Tibial nerve (tissue), 4 donors: ENCODE data around the gene SIAH2. TPM values are rescaled to one million over a fixed set of nuclear protein-coding genes. Genes with fewer than 3 reads are reported as not detected.
A peak's percentile ranks its signal among the peaks of the same experiment; 100 is the strongest.

Experiments used
- DNase-seq, 2 donors: peaks; one replicate each; pipeline ENCODE4 v3.0.0-alpha.2; 2019; ENCODE audit warnings: low spot score in 2 of 2
- H3K27ac ChIP-seq, 4 donors: fragments of 200-600 bp; sonication (generic) in 3 of 4; one replicate each; pipeline ENCODE4 v1.5.1; 2017 to 2019; ENCODE audit warnings: mild to moderate bottlenecking in 1 of 4
- H3K27me3 ChIP-seq, 2 donors: fragments of 200-600 bp; sonication (generic) in 1 of 2; one replicate each; pipeline versions ENCODE4 v1.5.1 to v1.6.0; 2017 to 2019
- H3K36me3 ChIP-seq, 3 donors: fragments of 200-600 bp; sonication (generic); one replicate each; pipeline ENCODE4 v1.5.1; 2018 to 2019
- H3K4me1 ChIP-seq, 4 donors: fragments of 200-600 bp; sonication (generic) in 3 of 4; one replicate each; pipeline ENCODE4 v1.5.1; 2017 to 2019
- H3K4me3 ChIP-seq, 4 donors: fragments of 200-600 bp; sonication (generic) in 3 of 4; one replicate each; pipeline ENCODE4 v1.5.1; 2017 to 2019; ENCODE audit warnings: mild to moderate bottlenecking in 1 of 4, moderate library complexity in 1 of 4
- H3K9me3 ChIP-seq, 4 donors: fragments of 200-600 bp; sonication (generic) in 3 of 4; one replicate each; pipeline ENCODE4 v1.5.1; 2017 to 2019
- CTCF ChIP-seq, 5 experiments: fragments of 200-600 bp in 3 of 5; fragments of 450-650 bp in 2 of 5; sonication (generic) in 3 of 5; IDR thresholded peaks; one replicate each; pipeline ENCODE4 v1.5.1; 2016 to 2019; ENCODE audit warnings: antibody characterized with exemption in 5 of 5, mild to moderate bottlenecking in 3 of 5, moderate library complexity in 2 of 5
- EP300 ChIP-seq, 2 donors: sonication (generic); formaldehyde crosslinking; IDR thresholded peaks; one replicate each; pipeline ENCODE4 v1.6.1; 2017; ENCODE audit warnings: antibody characterized with exemption in 2 of 2, mild to moderate bottlenecking in 1 of 2
- POLR2A ChIP-seq, 2 donors: fragments of 450-650 bp; IDR thresholded peaks; one replicate each; pipeline ENCODE4 v1.6.1; 2017; ENCODE audit warnings: antibody characterized with exemption in 2 of 2, mild to moderate bottlenecking in 2 of 2, moderate library complexity in 2 of 2
- WGBS, 2 donors: methylation state at CpG; one replicate each; pipeline ENCODE4 v1.1.5; 2018; 5-methylcytosine and 5-hydroxymethylcytosine counted together
- total RNA-seq, 4 donors: library from RNA; depleted of rRNA; stranded (reverse); fragments of >200 nt; gene quantifications; one replicate each; pipeline ENCODE4 v1.1.0, GENCODE V29; 2016

SIAH2 gene
- total RNA-seq, 4 donors from 2014 or later: 60.5 to 73.7 (median 62.7) TPM

- DNase-seq: no peak
- H3K27me3 ChIP-seq: no peaks in the 10 kb centered on the region
- no peak overlapping the region for H3K27ac ChIP-seq
- no peaks in the 10 kb centered on the region for H3K9me3 ChIP-seq
- H3K36me3 ChIP-seq: no peaks in the 10 kb centered on the region
- TF ChIP-seq CTCF (IDR thresholded peaks at IDR 0.05) (no peak), EP300 (IDR thresholded peaks at IDR 0.05) (no peak)
- H3K4me1 ChIP-seq: peaks cover 0 to 7% (median 0%) of the 10 kb centered on the region in 4 donors
- WGBS, 2 donors: 92 to 94% methylated on average over 9 of the region's 9 CpGs
- no peak overlapping the region for H3K4me3 ChIP-seq
Measured at GRCh38 chr3:150729682-150730360, 33.1 kb downstream of the SIAH2 start.

- TF ChIP-seq CTCF (IDR thresholded peaks at IDR 0.05): no peak
- TF ChIP-seq EP300 (IDR thresholded peaks at IDR 0.05): peak in 1 of 2 donors; percentile 78
- TF ChIP-seq POLR2A (IDR thresholded peaks at IDR 0.05): peak in 1 of 2 donors; percentile 18
- no peak overlapping the region for H3K4me3 ChIP-seq
- no peaks in the 10 kb centered on the region for H3K9me3 ChIP-seq
- no peaks in the 10 kb centered on the region for H3K36me3 ChIP-seq
- peak in 1 of 2 donors; percentile 39 for DNase-seq
- H3K4me1 ChIP-seq: peaks cover 0 to 7% (median 0%) of the 10 kb centered on the region in 4 donors
- 81 to 87% methylated on average over 17 to 19 of the region's 19 CpGs for WGBS, 2 donors
- H3K27me3 ChIP-seq: no peaks in the 10 kb centered on the region
- peak overlapping the region in 2 of 4 donors; percentile 19 to 36 for H3K27ac ChIP-seq
Measured at GRCh38 chr3:150727653-150728502, 35.1 kb downstream of the SIAH2 start.

- TF ChIP-seq POLR2A (IDR thresholded peaks at IDR 0.05) (no peak), CTCF (IDR thresholded peaks at IDR 0.05) (no peak)
- Histone ChIP-seq H3K36me3 (no peaks in the 10 kb centered on the region), H3K4me1 (peaks cover 0 to 17% (median 0%) of the 10 kb centered on the region in 4 donors), H3K27me3 (no peaks in the 10 kb centered on the region), H3K9me3 (no peaks in the 10 kb centered on the region), H3K27ac (no peak overlapping the region), H3K4me3 (no peak overlapping the region)
- DNase-seq: no peak
- 83 to 93% methylated on average over 5 to 7 of the region's 7 CpGs for WGBS, 2 donors
Measured at GRCh38 chr3:150725548-150725947, 37.4 kb downstream of the SIAH2 start.

GRCh38 chr3:150723946-150724345, 39.0 kb downstream of the SIAH2 start:
- no peak for DNase-seq
- H3K4me1 ChIP-seq: peaks cover 0 to 17% (median 0%) of the 10 kb centered on the region in 4 donors
- 67 to 71% methylated on average over 6 of the region's 6 CpGs for WGBS, 2 donors
- TF ChIP-seq EP300 (IDR thresholded peaks at IDR 0.05) (no peak), CTCF (IDR thresholded peaks at IDR 0.05) (no peak), POLR2A (IDR thresholded peaks at IDR 0.05) (no peak)
- no peak overlapping the region for H3K4me3 ChIP-seq
- H3K27me3 ChIP-seq: no peaks in the 10 kb centered on the region
- H3K27ac ChIP-seq: no peak overlapping the region
- H3K9me3 ChIP-seq: no peaks in the 10 kb centered on the region
- no peaks in the 10 kb centered on the region for H3K36me3 ChIP-seq

GRCh38 chr3:150722267-150722666, 40.7 kb downstream of the SIAH2 start:
- TF ChIP-seq POLR2A (IDR thresholded peaks at IDR 0.05): no peak
- TF ChIP-seq CTCF (IDR thresholded peaks at IDR 0.05): no peak
- no peak for TF ChIP-seq EP300 (IDR thresholded peaks at IDR 0.05)
- WGBS, 2 donors: 95 to 99% methylated on average over 3 of the region's 3 CpGs
- DNase-seq: no peak

More at GRCh38 chr3:150722267-150722666, 40.7 kb downstream of the SIAH2 start:
- Histone ChIP-seq H3K4me1 (peaks cover 0 to 14% (median 0%) of the 10 kb centered on the region in 4 donors), H3K9me3 (no peaks in the 10 kb centered on the region), H3K4me3 (no peak overlapping the region), H3K36me3 (no peaks in the 10 kb centered on the region), H3K27me3 (no peaks in the 10 kb centered on the region), H3K27ac (no peak overlapping the region)
